Mesothelial cell of epicardium (in vitro differentiated cells): ENCODE results near the gene DMRTB1. TPM values are rescaled to one million over a fixed set of nuclear protein-coding genes. Genes with fewer than 3 reads are reported as not detected.

Experiments
- DNase-seq, 2 experiments: peaks; one replicate each; pipeline ENCODE4 v3.0.0; 2021; ENCODE audit warnings: low spot score in 2 of 2; ENCODE audit not compliant: unreplicated experiment in 2 of 2
- H3K27ac Mint-ChIP-seq: 2 replicates; pipeline ENCODE4 v1.8.0; 2021; ENCODE audit warnings: mixed read lengths
- H3K27me3 Mint-ChIP-seq: 2 replicates; pipeline ENCODE4 v1.8.0; 2021; ENCODE audit warnings: low read depth, mixed read lengths
- H3K36me3 Mint-ChIP-seq: 2 replicates; pipeline ENCODE4 v1.8.0; 2021; ENCODE audit warnings: mixed read lengths
- H3K4me1 Mint-ChIP-seq: 2 replicates; pipeline ENCODE4 v1.8.0; 2021; ENCODE audit warnings: mixed read lengths
- H3K4me3 Mint-ChIP-seq: 2 replicates; pipeline ENCODE4 v1.8.0; 2021; ENCODE audit warnings: mild to moderate bottlenecking, moderate library complexity, mixed read lengths
- H3K9me3 Mint-ChIP-seq: 2 replicates; pipeline ENCODE4 v1.8.0; 2021; ENCODE audit warnings: mixed read lengths
- CTCF ChIP-seq: fragments of 200-600 bp; sonication (generic); IDR thresholded peaks from one replicate; pipeline ENCODE4 v1.5.0; 2021; ENCODE audit warnings: antibody characterized with exemption; ENCODE audit not compliant: unreplicated experiment
- total RNA-seq: library from RNA; stranded (reverse); gene quantifications from 3 replicates; pipeline ENCODE4 v1.2.1, GENCODE V29; 2021

DMRTB1 gene
- total RNA-seq, 1 donor from 2014 or later, result not detected

GRCh38 chr1:53507116-53507820 lies 48.1 kb downstream of the DMRTB1 start:
- no peak for DNase-seq
- H3K4me3 Mint-ChIP-seq, result no peak overlapping the region
- no peaks in the 10 kb centered on the region for H3K9me3 Mint-ChIP-seq
- H3K4me1 Mint-ChIP-seq, result peaks cover 21% of the 10 kb centered on the region
- H3K27me3 Mint-ChIP-seq, result peaks cover 46% of the 10 kb centered on the region
- H3K36me3 Mint-ChIP-seq, result no peaks in the 10 kb centered on the region
- no peak for TF ChIP-seq CTCF
- no peak overlapping the region for H3K27ac Mint-ChIP-seq

- H3K27ac Mint-ChIP-seq, result no peak overlapping the region
- peaks cover 46% of the 10 kb centered on the region for H3K27me3 Mint-ChIP-seq
- peaks cover 31% of the 10 kb centered on the region for H3K4me1 Mint-ChIP-seq
- no peak for DNase-seq
- no peaks in the 10 kb centered on the region for H3K9me3 Mint-ChIP-seq
- H3K36me3 Mint-ChIP-seq, result no peaks in the 10 kb centered on the region
- no peak for TF ChIP-seq CTCF
- H3K4me3 Mint-ChIP-seq, result no peak overlapping the region
These were observed 49.1 kb downstream of the DMRTB1 start for GRCh38 chr1:53508056-53508990.

GRCh38 chr1:53508991-53509666 lies 49.9 kb downstream of the DMRTB1 start:
- no peak overlapping the region for H3K4me3 Mint-ChIP-seq
- peaks cover 43% of the 10 kb centered on the region for H3K27me3 Mint-ChIP-seq
- DNase-seq, result no peak
- peaks cover 29% of the 10 kb centered on the region for H3K4me1 Mint-ChIP-seq
- no peaks in the 10 kb centered on the region for H3K36me3 Mint-ChIP-seq
- no peak for TF ChIP-seq CTCF
- H3K27ac Mint-ChIP-seq, result no peak overlapping the region
- H3K9me3 Mint-ChIP-seq, result no peaks in the 10 kb centered on the region

GRCh38 chr1:53509775-53510174 lies 50.6 kb downstream of the DMRTB1 start:
- H3K4me1 Mint-ChIP-seq, result peaks cover 29% of the 10 kb centered on the region
- H3K4me3 Mint-ChIP-seq, result no peak overlapping the region
- H3K27me3 Mint-ChIP-seq, result peaks cover 47% of the 10 kb centered on the region
- no peak for TF ChIP-seq CTCF
- H3K9me3 Mint-ChIP-seq, result no peaks in the 10 kb centered on the region
- H3K27ac Mint-ChIP-seq, result no peak overlapping the region
- no peak for DNase-seq
- H3K36me3 Mint-ChIP-seq, result no peaks in the 10 kb centered on the region

- peaks cover 29% of the 10 kb centered on the region for H3K4me1 Mint-ChIP-seq
These were observed 51.0 kb downstream of the DMRTB1 start for GRCh38 chr1:53510215-53510614.

More at GRCh38 chr1:53510215-53510614, 51.0 kb downstream of the DMRTB1 start:
- Mint-ChIP-seq H3K9me3 (no peaks in the 10 kb centered on the region), H3K36me3 (no peaks in the 10 kb centered on the region), H3K4me3 (no peak overlapping the region), H3K27ac (no peak overlapping the region), H3K27me3 (peaks cover 50% of the 10 kb centered on the region)
- TF ChIP-seq CTCF, result no peak
- DNase-seq, result no peak
